Pancreas (tissue), 10 donors: ENCODE data around the gene YIPF3. TPM values are rescaled to one million over a fixed set of nuclear protein-coding genes. Genes with fewer than 3 reads are reported as not detected.

Experiments
- ATAC-seq, 4 donors: fragments of 200-7000 bp; cut with Tn5 transposase; one replicate each; pipeline versions ENCODE4 v1.8.0 to v1.9.1; 2020; ENCODE audit warnings: mild to moderate bottlenecking in 4 of 4, moderate library complexity in 4 of 4
- DNase-seq, 6 donors: peaks; one replicate each; pipeline ENCODE4 v3.0.0-alpha.2; 2020
- FAIRE-seq: peaks from 2 replicates; lab custom pipeline; 2012; peaks lifted over from hg19 to GRCh38; lab: Jason Lieb, UNC
- H3K27ac ChIP-seq, 4 donors: fragments of 200-600 bp; sonication (generic); 1 replicate in 3 of 4; 2 replicates in 1 of 4; pipeline versions ENCODE4 v1.5.0 to v1.8.0; 2020
- H3K27me3 ChIP-seq, 4 donors: fragments of 200-600 bp; one replicate each; pipeline ENCODE4 v1.8.0; 2021
- H3K36me3 ChIP-seq, 3 donors: fragments of 200-600 bp; sonication (generic) in 1 of 3; one replicate each; pipeline versions ENCODE4 v1.5.0 to v1.8.0; 2020 to 2021
- H3K4me1 ChIP-seq, 3 donors: fragments of 200-600 bp; one replicate each; pipeline ENCODE4 v1.8.0; 2021
- H3K4me3 ChIP-seq, 4 donors: fragments of 200-600 bp; sonication (generic) in 2 of 4; one replicate each; pipeline versions ENCODE4 v1.5.0 to v1.8.0; 2020 to 2021
- H3K9me3 ChIP-seq, 4 donors: fragments of 200-600 bp; one replicate each; pipeline ENCODE4 v1.8.0; 2021
- CTCF ChIP-seq, 4 donors: fragments of 200-600 bp; sonication (generic) in 3 of 4; IDR thresholded peaks; one replicate each; pipeline versions ENCODE4 v1.5.0 to v1.8.0; 2021; ENCODE audit warnings: antibody characterized with exemption in 4 of 4
- WGBS, 2 donors: extraction: QIAGEN DNeasy Blood & Tissue Kit; methylation state at CpG; one replicate each; pipeline ENCODE4 v1.1.7; 2013; 5-methylcytosine and 5-hydroxymethylcytosine counted together
- intact Hi-C, 3 donors: fragments of 100-400 bp; cut with DNase I; formaldehyde crosslinking; loops; one replicate each; pipeline versions ENCODE4 v1.11.1 to v1.14.2; 2022
- polyA plus RNA-seq, 2 donors: library from polyadenylated mRNA; stranded (reverse); fragments of 200-250 nt; gene quantifications; one replicate each; pipeline ENCODE4 v1.2.3, GENCODE V29; 2013
- total RNA-seq, 6 donors: library from RNA; stranded (reverse); fragmentation: NEBNext Ultra II Directional in 4 of 6; extraction: Animal tissue kit (Norgen Biotek cat#: 25700) in 4 of 6; gene quantifications; one replicate each; pipeline versions ENCODE4 v1.2.1 to v1.2.4, GENCODE V29; 2021 to 2023
- donor health status: healthy with polysubstance abuse.
- donor health status: DM: no; HTN: no; CAD: no; lungs with moderate emphysema.
- donor health status: DM: no; HTN: no; CAD: no.
- donor health status: control.
- donor health status: control.
- donor health status: Bipolar disorder and iron deficiency.
- donor health status: DM: yes; HTN: yes; CAD: no.
- donor health status: DM: no; HTN: no; CAD: no.
- donor health status: DM: no; HTN: no; CAD: no.
- donor health status: DM: yes; HTN: yes; CAD: no.

Gene YIPF3
- total and polyA plus RNA-seq, 8 donors: 60.3 to 92.2 (median 69.7) TPM

GRCh38 chr6:43472515-43472914 lies 44.2 kb downstream of the YIPF3 start:
- TF ChIP-seq CTCF (IDR thresholded peaks at IDR 0.05): no peak
- no peak for ATAC-seq
- DNase-seq: no peak
- Histone ChIP-seq H3K36me3 (no peaks in the 10 kb centered on the region), H3K4me3 (no peak overlapping the region), H3K9me3 (no peaks in the 10 kb centered on the region), H3K4me1 (no peaks in the 10 kb centered on the region), H3K27me3 (no peaks in the 10 kb centered on the region), H3K27ac (no peak overlapping the region)
- no peak for FAIRE-seq
- WGBS, 2 donors: 92 to 95% methylated on average over 4 of the region's 4 CpGs
- intact Hi-C loops: no loop called here

GRCh38 chr6:43471399-43471798 lies 45.3 kb downstream of the YIPF3 start:
- Histone ChIP-seq H3K4me3 (no peak overlapping the region), H3K4me1 (no peaks in the 10 kb centered on the region), H3K9me3 (no peaks in the 10 kb centered on the region), H3K27ac (no peak overlapping the region), H3K27me3 (no peaks in the 10 kb centered on the region), H3K36me3 (no peaks in the 10 kb centered on the region)
- TF ChIP-seq CTCF (IDR thresholded peaks at IDR 0.05): no peak
- DNase-seq (no peak), ATAC-seq (peak in 2 of 4 donors; percentile 54 to 84), FAIRE-seq (no peak)
- intact Hi-C loops: no loop called here
- WGBS, 2 donors: 9 to 28% methylated on average over 1 of the region's 1 CpG

GRCh38 chr6:43469947-43470346 lies 46.8 kb downstream of the YIPF3 start:
- intact Hi-C loops: no loop called here
- no peaks in the 10 kb centered on the region for H3K4me1 ChIP-seq
- FAIRE-seq (no peak), ATAC-seq (no peak), DNase-seq (no peak)
- no peaks in the 10 kb centered on the region for H3K9me3 ChIP-seq
- H3K27ac ChIP-seq: no peak overlapping the region
- no peaks in the 10 kb centered on the region for H3K36me3 ChIP-seq
- 88 to 90% methylated on average over 7 of the region's 7 CpGs for WGBS, 2 donors
- H3K4me3 ChIP-seq: no peak overlapping the region
- TF ChIP-seq CTCF (IDR thresholded peaks at IDR 0.05): no peak
- H3K27me3 ChIP-seq: no peaks in the 10 kb centered on the region

GRCh38 chr6:43468748-43469681 lies 47.7 kb downstream of the YIPF3 start:
- Histone ChIP-seq H3K9me3 (no peaks in the 10 kb centered on the region), H3K36me3 (no peaks in the 10 kb centered on the region), H3K4me1 (no peaks in the 10 kb centered on the region), H3K27ac (no peak overlapping the region), H3K27me3 (no peaks in the 10 kb centered on the region), H3K4me3 (no peak overlapping the region)
- WGBS, 2 donors: 54 to 61% methylated on average over 13 of the region's 13 CpGs
- no peak for TF ChIP-seq CTCF (IDR thresholded peaks at IDR 0.05)
- ATAC-seq (peak in 2 of 4 donors; percentile 38 to 75), FAIRE-seq (no peak), DNase-seq (no peak)
- intact Hi-C loops: no loop called here

- no peaks in the 10 kb centered on the region for H3K4me1 ChIP-seq
- H3K36me3 ChIP-seq: no peaks in the 10 kb centered on the region
- intact Hi-C loops: no loop called here
- no peaks in the 10 kb centered on the region for H3K9me3 ChIP-seq
- no peak overlapping the region for H3K4me3 ChIP-seq
- ATAC-seq (no peak), FAIRE-seq (no peak), DNase-seq (no peak)
- no peak overlapping the region for H3K27ac ChIP-seq
- WGBS, 2 donors: 77 to 81% methylated on average over 4 of the region's 4 CpGs
- TF ChIP-seq CTCF (IDR thresholded peaks at IDR 0.05): no peak
- no peaks in the 10 kb centered on the region for H3K27me3 ChIP-seq
Measured at GRCh38 chr6:43468240-43468639, 48.5 kb downstream of the YIPF3 start.
